ENCODE results near the gene DNAH8.

The DNAH8 gene

GRCh38 chr6:39009476-39009875, 294.4 kb downstream of the DNAH8 start:
- DNase-seq (ENCODE audit: low read depth in 2 of 2): no peak

GRCh38 chr6:39016839-39017546, 301.9 kb downstream of the DNAH8 start:
- no peak for DNase-seq (ENCODE audit: low read depth in 2 of 2)

- DNase-seq (ENCODE audit: low read depth in 2 of 2): no peak
Observed at GRCh38 chr6:39017547-39017880, 302.4 kb downstream of the DNAH8 start.

- DNase-seq (ENCODE audit: low read depth in 2 of 2): no peak
Observed at GRCh38 chr6:39018103-39018502, 303.0 kb downstream of the DNAH8 start.

GRCh38 chr6:39020136-39020535, 305.0 kb downstream of the DNAH8 start:
- no peak for DNase-seq (ENCODE audit: low read depth in 2 of 2)

- no peak for DNase-seq (ENCODE audit: low read depth in 2 of 2)
Observed at GRCh38 chr6:39021041-39021440, 305.9 kb downstream of the DNAH8 start.

- no peak for DNase-seq (ENCODE audit: low read depth in 2 of 2)
Observed at GRCh38 chr6:39021779-39022178, 306.7 kb downstream of the DNAH8 start.

- DNase-seq (ENCODE audit: low read depth in 2 of 2): no peak
Observed at GRCh38 chr6:39026175-39026574, 311.1 kb downstream of the DNAH8 start.

- DNase-seq (ENCODE audit: low read depth in 2 of 2): peak; percentile 23 to 40
Observed at GRCh38 chr6:39029156-39030011, 314.3 kb downstream of the DNAH8 start.

- no peak for DNase-seq (ENCODE audit: low read depth in 2 of 2)
Observed at GRCh38 chr6:39035681-39036080, 320.6 kb downstream of the DNAH8 start.

GRCh38 chr6:39037082-39037508, 322.0 kb downstream of the DNAH8 start:
- no peak for DNase-seq (ENCODE audit: low read depth in 2 of 2)

- no peak for DNase-seq (ENCODE audit: low read depth in 2 of 2)
Observed at GRCh38 chr6:39037707-39038106, 322.6 kb downstream of the DNAH8 start.

GRCh38 chr6:39040080-39040673, 325.1 kb downstream of the DNAH8 start:
- no peak for DNase-seq (ENCODE audit: low read depth in 2 of 2)

GRCh38 chr6:39041072-39041471, 326.0 kb downstream of the DNAH8 start:
- no peak for DNase-seq (ENCODE audit: low read depth in 2 of 2)

GRCh38 chr6:39043776-39044175, 328.7 kb downstream of the DNAH8 start:
- DNase-seq (ENCODE audit: low read depth in 2 of 2): no peak

GRCh38 chr6:39044181-39044580, 329.1 kb downstream of the DNAH8 start:
- no peak for DNase-seq (ENCODE audit: low read depth in 2 of 2)

GRCh38 chr6:39047434-39048327, 332.6 kb downstream of the DNAH8 start:
- no peak for DNase-seq (ENCODE audit: low read depth in 2 of 2)

- no peak for DNase-seq (ENCODE audit: low read depth in 2 of 2)
Observed at GRCh38 chr6:39048481-39049399, 333.6 kb downstream of the DNAH8 start, which contains the start of gene GLP1R. Gene GLP1R, plus strand, starts transcription at chr6:39048781. Its CDS starts 60 bp downstream, at chr6:39048841.

- DNase-seq (ENCODE audit: low read depth in 2 of 2): no peak
Observed at GRCh38 chr6:39049575-39050283, 334.6 kb downstream of the DNAH8 start.

All from stimulated activated CD4-positive, alpha-beta T cell treated with anti-CD3 and anti-CD28 coated beads, Interleukin-1b, Interleukin-23, amount 100 ng/mL, for 4 hours (primary cell).